ENCODE results near the gene ATP5PD. TPM values are rescaled to one million over a fixed set of nuclear protein-coding genes. Genes with fewer than 3 reads are reported as not detected.

ATP5PD gene
- total and polyA plus RNA-seq, 2 of the 13 experiments (the other 11 are each of a cell fraction or from before 2014, with no cell fraction given): 158 to 428 TPM

GRCh38 chr17:75087182-75087557 is 40.4 kb upstream of the ATP5PD start (continued):
- TF ChIP-seq, protein P1, sequence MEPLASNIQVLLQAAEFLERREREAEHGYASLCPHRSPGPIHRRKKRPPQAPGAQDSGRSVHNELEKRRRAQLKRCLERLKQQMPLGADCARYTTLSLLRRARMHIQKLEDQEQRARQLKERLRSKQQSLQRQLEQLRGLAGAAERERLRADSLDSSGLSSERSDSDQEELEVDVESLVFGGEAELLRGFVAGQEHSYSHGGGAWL (CRISPR knock-in tag; IDR thresholded peaks at IDR 0.05): 0 out of 2 replicates have a peak, but pooled peaks have one; percentile 22
- no peak for TF ChIP-seq MTA1 (CRISPR knock-in tag; IDR thresholded peaks at IDR 0.05; ENCODE audit: borderline replicate concordance)
- TF ChIP-seq ZFP91 (CRISPR knock-in tag; IDR thresholded peaks at IDR 0.05; ENCODE audit: borderline replicate concordance): 0 out of 2 replicates have a peak, but pooled peaks have one; percentile 12
- TF ChIP-seq, protein P2, sequence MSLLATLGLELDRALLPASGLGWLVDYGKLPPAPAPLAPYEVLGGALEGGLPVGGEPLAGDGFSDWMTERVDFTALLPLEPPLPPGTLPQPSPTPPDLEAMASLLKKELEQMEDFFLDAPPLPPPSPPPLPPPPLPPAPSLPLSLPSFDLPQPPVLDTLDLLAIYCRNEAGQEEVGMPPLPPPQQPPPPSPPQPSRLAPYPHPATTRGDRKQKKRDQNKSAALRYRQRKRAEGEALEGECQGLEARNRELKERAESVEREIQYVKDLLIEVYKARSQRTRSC (CRISPR knock-in tag; IDR thresholded peaks at IDR 0.05; ENCODE audit: low read depth): no peak
- TF ChIP-seq ARNTL (CRISPR knock-in tag; IDR thresholded peaks at IDR 0.05): no peak
- TF ChIP-seq ZNF883 (CRISPR knock-in tag; IDR thresholded peaks at IDR 0.05; ENCODE audit: not compliant biosample characterization): no peak
- no peak for TF ChIP-seq REST (IDR thresholded peaks at IDR 0.05; ENCODE audit: borderline replicate concordance in 1 of 2, low read depth in 1 of 2, low read length in 2 of 2)
- no peak for TF ChIP-seq BCL6 (CRISPR knock-in tag; IDR thresholded peaks at IDR 0.05)
- TF ChIP-seq KDM3A (CRISPR knock-in tag; IDR thresholded peaks at IDR 0.05; ENCODE audit: low read depth): 0 out of 2 replicates have a peak, but pooled peaks have one; percentile 17
- 0 out of 2 replicates have a peak, but pooled peaks have one; percentile 54 for TF ChIP-seq ZNF598 (CRISPR knock-in tag; IDR thresholded peaks at IDR 0.05; ENCODE audit: borderline replicate concordance)
- no peak for TF ChIP-seq SIX1 (CRISPR knock-in tag; IDR thresholded peaks at IDR 0.05; ENCODE audit: borderline replicate concordance)
- TF ChIP-seq ZMAT5 (CRISPR knock-in tag; IDR thresholded peaks at IDR 0.05; ENCODE audit: borderline replicate concordance, low read depth): no peak
- TF ChIP-seq KDM1A (CRISPR knock-in tag; IDR thresholded peaks at IDR 0.05): no peak
- peak; percentile 30; the same call in 1 of the 2 replicates for TF ChIP-seq ELF4 (CRISPR knock-in tag; IDR thresholded peaks at IDR 0.05; ENCODE audit: borderline replicate concordance)
- TF ChIP-seq HOXA5 (CRISPR knock-in tag; IDR thresholded peaks at IDR 0.05): no peak
- no peak for TF ChIP-seq PRMT3 (CRISPR knock-in tag; IDR thresholded peaks at IDR 0.05; ENCODE audit: borderline replicate concordance, low read depth)
- TF ChIP-seq PPARG (CRISPR knock-in tag; conservative IDR thresholded peaks at IDR 0.05): no peak
- no peak for TF ChIP-seq CAMTA2 (CRISPR knock-in tag; IDR thresholded peaks at IDR 0.05; ENCODE audit: borderline replicate concordance)
- no peak for TF ChIP-seq ZFP62 (CRISPR knock-in tag; IDR thresholded peaks at IDR 0.05)
- TF ChIP-seq ZNF431 (CRISPR knock-in tag; IDR thresholded peaks at IDR 0.05; ENCODE audit: borderline replicate concordance, low read depth): no peak
- TF ChIP-seq NKX3-1 (CRISPR knock-in tag; IDR thresholded peaks at IDR 0.05): no peak
- TF ChIP-seq CHCHD3 (CRISPR knock-in tag; IDR thresholded peaks at IDR 0.05): 0 out of 2 replicates have a peak, but pooled peaks have one; percentile 44
- TF ChIP-seq RCOR2 (CRISPR knock-in tag; IDR thresholded peaks at IDR 0.05): no peak
